Ishikawa (cell line): Measurements from ENCODE around the gene CHMP2A.

Experiments used
- CEBPB ChIP-seq: IDR thresholded peaks from 2 replicates; pipeline ENCODE4 v1.6.1; 2012
- CREB1 ChIP-seq: IDR thresholded peaks from 2 replicates; pipeline ENCODE4 v1.6.1; 2012; ENCODE audit warnings: low read depth
- EGR1 ChIP-seq: IDR thresholded peaks from 2 replicates; pipeline ENCODE4 v1.6.1; 2012
- EP300 ChIP-seq: IDR thresholded peaks from 2 replicates; pipeline ENCODE4 v1.6.1; 2012; ENCODE audit warnings: borderline replicate concordance
- FOXM1 ChIP-seq: IDR thresholded peaks from 2 replicates; pipeline ENCODE4 v1.6.1; 2012; ENCODE audit warnings: low read depth, borderline replicate concordance
- NFIC ChIP-seq: IDR thresholded peaks from 2 replicates; pipeline ENCODE4 v1.6.1; 2012
- RAD21 ChIP-seq: IDR thresholded peaks from 2 replicates; pipeline ENCODE4 v1.6.1; 2012; ENCODE audit warnings: low read depth
- TAF1 ChIP-seq: IDR thresholded peaks from 2 replicates; pipeline ENCODE4 v1.6.1; 2012; ENCODE audit warnings: low read depth, mild to moderate bottlenecking
- TCF12 ChIP-seq: IDR thresholded peaks from 2 replicates; pipeline ENCODE4 v1.6.1; 2012; ENCODE audit warnings: low read depth
- TEAD4 ChIP-seq: IDR thresholded peaks from 2 replicates; pipeline ENCODE4 v1.6.1; 2012
- YY1 ChIP-seq: IDR thresholded peaks from 2 replicates; pipeline ENCODE4 v1.6.1; 2012; ENCODE audit warnings: low read depth
- ZBTB7A ChIP-seq: IDR thresholded peaks from 2 replicates; pipeline ENCODE4 v1.6.1; 2012; ENCODE audit warnings: low read depth
- TF ChIP-seq, protein P1 (sequence below): IDR thresholded peaks from 2 replicates; pipeline ENCODE4 v1.6.1; 2012
- TF ChIP-seq, protein P2 (sequence below): IDR thresholded peaks from 2 replicates; pipeline ENCODE4 v1.6.1; 2012; ENCODE audit warnings: low read depth, mild to moderate bottlenecking
- TF ChIP-seq, protein P3 (sequence below): IDR thresholded peaks from 2 replicates; pipeline ENCODE4 v1.6.1; 2012

CHMP2A gene

DNA sequence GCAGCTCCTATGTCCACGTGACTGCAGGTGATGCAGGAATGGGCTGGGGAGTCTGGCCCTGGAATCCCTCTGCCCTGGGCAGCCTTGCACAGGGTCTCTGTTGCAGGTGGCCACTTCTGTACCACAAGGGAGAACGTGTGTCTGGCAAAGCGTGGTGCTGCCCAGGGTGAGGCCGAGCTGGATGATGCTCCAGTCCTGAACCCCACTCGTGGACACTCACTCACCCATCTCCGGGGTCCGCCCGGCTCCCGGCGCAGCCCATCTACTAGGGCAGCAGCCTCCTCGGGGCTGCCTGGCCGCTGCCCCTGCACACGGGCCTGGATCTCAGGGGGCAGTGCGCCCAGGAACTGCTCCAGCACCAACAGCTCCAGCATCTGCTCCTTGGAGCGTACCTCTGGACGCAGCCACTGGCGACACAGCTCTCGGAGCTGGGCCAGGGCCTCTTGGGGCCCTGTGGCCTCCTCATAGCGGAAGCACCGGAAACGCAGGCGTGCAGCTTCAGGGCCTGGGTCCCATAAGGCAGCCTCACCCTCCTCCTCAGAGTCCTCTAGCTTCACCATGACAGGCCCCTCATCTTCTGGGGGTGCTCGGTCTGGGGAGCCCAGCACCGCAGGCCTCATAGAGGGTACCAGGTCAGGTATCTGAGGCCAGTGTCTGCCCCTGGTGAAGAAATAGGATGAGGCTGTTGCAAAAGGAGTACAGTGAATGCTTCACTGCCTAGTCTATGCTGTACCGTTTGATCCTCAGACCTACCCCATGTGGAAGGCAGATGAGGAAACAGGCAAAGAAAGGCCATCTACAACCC lies 16.1 kb upstream of the CHMP2A start:
- TF ChIP-seq EGR1, result no peak
- no peak for TF ChIP-seq CEBPB
- no peak for TF ChIP-seq TEAD4
- TF ChIP-seq EP300, result no peak
- TF ChIP-seq, protein P1, sequence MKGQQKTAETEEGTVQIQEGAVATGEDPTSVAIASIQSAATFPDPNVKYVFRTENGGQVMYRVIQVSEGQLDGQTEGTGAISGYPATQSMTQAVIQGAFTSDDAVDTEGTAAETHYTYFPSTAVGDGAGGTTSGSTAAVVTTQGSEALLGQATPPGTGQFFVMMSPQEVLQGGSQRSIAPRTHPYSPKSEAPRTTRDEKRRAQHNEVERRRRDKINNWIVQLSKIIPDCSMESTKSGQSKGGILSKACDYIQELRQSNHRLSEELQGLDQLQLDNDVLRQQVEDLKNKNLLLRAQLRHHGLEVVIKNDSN, result no peak
- no peak for TF ChIP-seq TCF12

DNA sequence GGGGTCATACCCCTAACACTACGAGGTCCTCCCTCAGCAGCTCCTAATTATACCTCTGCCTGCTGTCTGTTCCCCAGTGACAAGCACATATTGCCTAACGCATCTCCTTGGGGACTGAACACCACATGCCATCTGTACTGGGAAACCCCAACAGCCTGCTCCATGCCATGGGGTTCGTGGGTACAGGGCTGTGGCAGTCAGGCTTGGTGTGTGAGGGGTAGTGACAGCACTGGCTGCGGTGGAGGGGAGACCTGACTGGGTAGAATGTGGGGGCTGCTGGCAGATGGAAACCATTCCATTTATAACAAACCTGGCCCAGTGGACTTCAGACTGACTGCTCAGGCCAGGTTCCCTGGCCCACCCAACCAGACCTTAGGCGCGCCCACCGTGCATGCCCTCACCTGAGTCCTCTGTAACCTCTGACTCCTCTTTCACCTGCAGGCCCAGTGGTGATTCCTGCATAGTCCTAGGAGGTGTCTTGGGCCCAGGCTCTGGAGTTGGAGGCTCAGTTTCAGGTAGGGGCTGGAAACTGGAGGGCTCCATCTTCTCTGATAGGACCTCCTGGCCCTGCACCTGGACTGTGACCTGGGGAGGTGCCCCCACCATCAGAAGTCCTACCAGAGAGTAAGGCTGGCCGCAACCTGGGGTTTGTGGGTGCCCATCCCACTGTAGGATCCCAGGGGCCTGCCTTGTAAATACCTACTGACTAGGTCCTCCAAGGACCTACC lies 15.2 kb upstream of the CHMP2A start:
- no peak for TF ChIP-seq CREB1
- no peak for TF ChIP-seq TCF12
- no peak for TF ChIP-seq RAD21
- TF ChIP-seq, protein P1, result no peak
- TF ChIP-seq YY1, result no peak
- no peak for TF ChIP-seq CEBPB
- no peak for TF ChIP-seq FOXM1
- TF ChIP-seq TAF1, result no peak
- TF ChIP-seq ZBTB7A, result no peak
- TF ChIP-seq NFIC, result no peak
- TF ChIP-seq EP300, result no peak
- no peak for TF ChIP-seq EGR1
- TF ChIP-seq, protein P2, sequence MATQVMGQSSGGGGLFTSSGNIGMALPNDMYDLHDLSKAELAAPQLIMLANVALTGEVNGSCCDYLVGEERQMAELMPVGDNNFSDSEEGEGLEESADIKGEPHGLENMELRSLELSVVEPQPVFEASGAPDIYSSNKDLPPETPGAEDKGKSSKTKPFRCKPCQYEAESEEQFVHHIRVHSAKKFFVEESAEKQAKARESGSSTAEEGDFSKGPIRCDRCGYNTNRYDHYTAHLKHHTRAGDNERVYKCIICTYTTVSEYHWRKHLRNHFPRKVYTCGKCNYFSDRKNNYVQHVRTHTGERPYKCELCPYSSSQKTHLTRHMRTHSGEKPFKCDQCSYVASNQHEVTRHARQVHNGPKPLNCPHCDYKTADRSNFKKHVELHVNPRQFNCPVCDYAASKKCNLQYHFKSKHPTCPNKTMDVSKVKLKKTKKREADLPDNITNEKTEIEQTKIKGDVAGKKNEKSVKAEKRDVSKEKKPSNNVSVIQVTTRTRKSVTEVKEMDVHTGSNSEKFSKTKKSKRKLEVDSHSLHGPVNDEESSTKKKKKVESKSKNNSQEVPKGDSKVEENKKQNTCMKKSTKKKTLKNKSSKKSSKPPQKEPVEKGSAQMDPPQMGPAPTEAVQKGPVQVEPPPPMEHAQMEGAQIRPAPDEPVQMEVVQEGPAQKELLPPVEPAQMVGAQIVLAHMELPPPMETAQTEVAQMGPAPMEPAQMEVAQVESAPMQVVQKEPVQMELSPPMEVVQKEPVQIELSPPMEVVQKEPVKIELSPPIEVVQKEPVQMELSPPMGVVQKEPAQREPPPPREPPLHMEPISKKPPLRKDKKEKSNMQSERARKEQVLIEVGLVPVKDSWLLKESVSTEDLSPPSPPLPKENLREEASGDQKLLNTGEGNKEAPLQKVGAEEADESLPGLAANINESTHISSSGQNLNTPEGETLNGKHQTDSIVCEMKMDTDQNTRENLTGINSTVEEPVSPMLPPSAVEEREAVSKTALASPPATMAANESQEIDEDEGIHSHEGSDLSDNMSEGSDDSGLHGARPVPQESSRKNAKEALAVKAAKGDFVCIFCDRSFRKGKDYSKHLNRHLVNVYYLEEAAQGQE, result no peak

DNA sequence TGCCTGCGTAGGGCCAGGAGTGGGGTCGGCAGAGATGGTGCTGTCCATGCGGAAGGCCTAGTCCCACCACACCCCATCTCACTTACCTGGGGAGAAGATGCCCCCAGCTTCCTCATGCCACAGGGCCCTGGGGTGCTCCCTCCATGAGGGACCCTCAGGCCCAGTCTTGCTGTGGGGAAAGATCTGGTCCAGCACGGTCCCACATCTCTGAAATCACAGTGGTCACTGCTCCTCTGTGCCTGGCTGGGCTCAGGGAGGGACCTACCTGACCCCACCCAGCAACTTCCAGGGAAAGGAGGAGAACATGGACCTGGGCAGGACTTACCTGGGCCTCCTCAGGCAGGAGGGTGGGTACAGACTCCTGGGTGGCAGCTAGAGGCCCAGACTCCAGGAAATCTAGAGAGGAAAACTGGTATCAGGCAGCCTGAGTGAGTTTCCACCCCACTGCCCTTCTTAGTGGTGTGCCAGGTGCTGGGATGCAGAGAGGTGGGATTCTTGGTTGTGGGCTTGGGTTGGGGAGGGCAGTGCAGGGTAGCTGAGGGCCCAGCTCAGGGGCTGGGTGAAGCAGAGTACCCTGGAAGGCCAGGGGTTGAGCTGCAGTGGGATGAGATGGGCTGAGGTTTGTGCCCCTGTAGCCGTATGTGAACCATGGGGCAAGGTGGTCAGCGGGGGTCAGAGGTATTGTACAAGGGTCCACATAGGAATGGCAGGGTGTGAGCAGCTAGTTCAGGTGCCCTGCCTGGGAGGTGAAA lies 14.5 kb upstream of the CHMP2A start:
- TF ChIP-seq TEAD4 (no peak), ZBTB7A (no peak), CREB1 (no peak), EGR1 (no peak), FOXM1 (no peak), TCF12 (no peak), CEBPB (no peak), NFIC (no peak), EP300 (no peak), TAF1 (no peak), YY1 (no peak), RAD21 (no peak)
- TF ChIP-seq, protein P2, result no peak
- TF ChIP-seq, protein P1, result no peak
- TF ChIP-seq, protein P3, sequence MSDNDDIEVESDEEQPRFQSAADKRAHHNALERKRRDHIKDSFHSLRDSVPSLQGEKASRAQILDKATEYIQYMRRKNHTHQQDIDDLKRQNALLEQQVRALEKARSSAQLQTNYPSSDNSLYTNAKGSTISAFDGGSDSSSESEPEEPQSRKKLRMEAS, result no peak

DNA sequence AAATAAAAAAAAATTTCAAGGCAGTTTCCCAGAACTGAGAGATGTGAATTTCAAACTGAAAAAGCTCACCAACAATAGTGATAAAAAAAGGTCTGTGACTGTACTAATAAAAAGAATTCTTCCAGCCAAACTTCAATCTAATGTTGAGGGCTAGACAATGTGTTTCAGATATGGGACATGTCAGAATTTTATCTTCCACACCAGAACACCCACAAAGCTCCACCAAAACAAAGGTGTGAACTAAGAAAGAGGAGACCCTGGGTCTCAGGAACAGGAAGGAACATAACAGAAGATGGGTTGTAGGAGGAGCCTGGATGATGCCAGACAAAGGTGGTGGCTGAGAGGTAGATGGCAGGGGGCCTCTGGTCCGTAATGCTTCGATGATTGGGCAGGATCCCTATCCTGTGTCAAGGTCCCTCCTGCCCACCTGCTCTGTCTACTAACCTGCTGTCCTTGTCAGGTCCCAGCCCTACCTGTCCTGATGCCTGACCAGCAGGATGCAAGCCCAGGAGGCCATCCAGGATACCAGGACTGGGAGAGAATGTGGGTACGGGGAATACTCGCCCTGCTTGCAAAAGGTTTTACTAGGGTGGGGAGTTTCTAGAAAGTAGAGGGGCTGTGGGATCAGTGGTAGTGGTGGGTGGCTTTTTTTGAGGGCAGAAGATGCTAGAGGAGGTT lies 13.7 kb upstream of the CHMP2A start:
- TF ChIP-seq TEAD4 (no peak), YY1 (no peak), TAF1 (no peak), CEBPB (no peak), CREB1 (no peak), EGR1 (no peak), RAD21 (no peak), EP300 (no peak)
- TF ChIP-seq, protein P3, result no peak
- TF ChIP-seq, protein P2, result no peak
